ENCODE results near the gene HIP1R. TPM values are rescaled to one million over a fixed set of nuclear protein-coding genes. Genes with fewer than 3 reads are reported as not detected.

Gene HIP1R
- total RNA-seq, 4 donors from 2014 or later, result 50.2 to 92.7 (median 56.2) TPM

GRCh38 chr12:122838841-122839240 lies 3.6 kb downstream of the HIP1R start:
- WGBS, 2 donors, result 94 to 98% methylated on average over 5 of the region's 5 CpGs
- no peaks in the 10 kb centered on the region for H3K27me3 ChIP-seq
- H3K36me3 ChIP-seq, result no peaks in the 10 kb centered on the region
- H3K4me3 ChIP-seq (replicated peaks in 1 of 3), result no peak overlapping the region
- TF ChIP-seq POLR2A (IDR thresholded peaks at IDR 0.05) (no peak), CTCF (IDR thresholded peaks at IDR 0.05) (no peak)
- DNase-seq, result no peak
- no peaks in the 10 kb centered on the region for H3K9me3 ChIP-seq
- no peak overlapping the region for H3K27ac ChIP-seq
- intact Hi-C loops (cut with DNase I), result no loop called here
- H3K4me1 ChIP-seq, result peaks cover 35 to 59% of the 10 kb centered on the region in 2 donors

GRCh38 chr12:122839907-122840554 lies 4.8 kb downstream of the HIP1R start:
- peaks cover 42 to 67% of the 10 kb centered on the region in 2 donors for H3K4me1 ChIP-seq
- no peaks in the 10 kb centered on the region for H3K9me3 ChIP-seq
- H3K27me3 ChIP-seq, result no peaks in the 10 kb centered on the region
- no peak overlapping the region for H3K4me3 ChIP-seq (replicated peaks in 1 of 3)
- intact Hi-C loops (cut with DNase I), result no loop called here
- WGBS, 2 donors, result 89 to 97% methylated on average over 17 to 18 of the region's 18 CpGs
- TF ChIP-seq POLR2A (IDR thresholded peaks at IDR 0.05) (no peak), CTCF (IDR thresholded peaks at IDR 0.05) (no peak)
- DNase-seq, result no peak
- H3K27ac ChIP-seq, result peak overlapping the region in 2 of 3 donors; percentile 89 to 95
- H3K36me3 ChIP-seq, result no peaks in the 10 kb centered on the region

- Histone ChIP-seq H3K36me3 (no peaks in the 10 kb centered on the region), H3K4me3 (replicated peaks in 1 of 3) (no peak overlapping the region), H3K27ac (peak overlapping the region; percentile 88 to 95 (median 89)), H3K4me1 (peaks cover 46 to 75% of the 10 kb centered on the region in 2 donors), H3K9me3 (no peaks in the 10 kb centered on the region), H3K27me3 (no peaks in the 10 kb centered on the region)
- WGBS, 2 donors, result 92 to 95% methylated on average over 20 to 26 of the region's 26 CpGs
- intact Hi-C loops (cut with DNase I), result no loop called here
- TF ChIP-seq CTCF (IDR thresholded peaks at IDR 0.05) (no peak), POLR2A (IDR thresholded peaks at IDR 0.05) (no peak)
- peak in 1 of 2 donors; percentile 23 for DNase-seq
Measured at GRCh38 chr12:122840580-122841513, 5.6 kb downstream of the HIP1R start.

GRCh38 chr12:122841544-122842321 lies 6.5 kb downstream of the HIP1R start:
- H3K4me3 ChIP-seq (replicated peaks in 1 of 3), result no peak overlapping the region
- peak; percentile 90 to 93 for DNase-seq
- no peaks in the 10 kb centered on the region for H3K36me3 ChIP-seq
- no peaks in the 10 kb centered on the region for H3K27me3 ChIP-seq
- TF ChIP-seq POLR2A (IDR thresholded peaks at IDR 0.05), result peak in 1 of 2 donors; percentile 68
- TF ChIP-seq CTCF (IDR thresholded peaks at IDR 0.05), result no peak
- WGBS, 2 donors, result 23 to 36% methylated on average over 19 to 23 of the region's 23 CpGs
- intact Hi-C loops (cut with DNase I), result no loop called here
- H3K27ac ChIP-seq, result peak overlapping the region; percentile 88 to 95 (median 89)
- no peaks in the 10 kb centered on the region for H3K9me3 ChIP-seq
- peaks cover 42 to 79% of the 10 kb centered on the region in 2 donors for H3K4me1 ChIP-seq

Data from thyroid gland (tissue), 4 donors.